Activated T-cell treated with anti-CD3 and anti-CD28 coated beads, Interleukin-2, amount 50 U/mL, for 4 hours (primary cell): Measurements from ENCODE around the gene ADNP2. TPM values are rescaled to one million over a fixed set of nuclear protein-coding genes. Genes with fewer than 3 reads are reported as not detected.

Source experiments
- ATAC-seq, 2 donors: fragments of 200-7000 bp; cut with Tn5 transposase; one replicate each; pipeline ENCODE4 v1.10.0; 2021
- DNase-seq: peaks from one replicate; pipeline ENCODE4 v3.0.0-alpha.2; 2020
- H3K27me3 Mint-ChIP-seq: one replicate; pipeline ENCODE4 v1.8.0; 2021; ENCODE audit warnings: low read depth, mixed read lengths
- H3K36me3 Mint-ChIP-seq: one replicate; pipeline ENCODE4 v1.8.0; 2022; ENCODE audit warnings: mixed read lengths; ENCODE audit not compliant: insufficient read depth
- H3K4me1 Mint-ChIP-seq: one replicate; pipeline ENCODE4 v1.8.0; 2021; ENCODE audit warnings: low read depth, mixed read lengths
- H3K4me3 Mint-ChIP-seq: one replicate; pipeline ENCODE4 v1.8.0; 2021; ENCODE audit warnings: mild to moderate bottlenecking, moderate library complexity, mixed read lengths
- H3K9me3 Mint-ChIP-seq: one replicate; pipeline ENCODE4 v1.8.0; 2021; ENCODE audit warnings: mixed read lengths
- total RNA-seq, 3 donors: library from RNA; stranded (reverse); gene quantifications; one replicate each; pipeline ENCODE4 v1.2.1, GENCODE V29; 2021

The ADNP2 gene
- total RNA-seq, 3 donors from 2014 or later: 23.3 to 26.3 (median 25.2) TPM

GRCh38 chr18:80166240-80166639, 57.2 kb downstream of the ADNP2 start:
- peaks cover 3% of the 10 kb centered on the region for H3K4me1 Mint-ChIP-seq
- peaks cover 21% of the 10 kb centered on the region for H3K9me3 Mint-ChIP-seq
- no peaks in the 10 kb centered on the region for H3K36me3 Mint-ChIP-seq
- peaks cover 51% of the 10 kb centered on the region for H3K27me3 Mint-ChIP-seq
- DNase-seq (no peak), ATAC-seq (no peak)
- H3K4me3 Mint-ChIP-seq: no peak overlapping the region

GRCh38 chr18:80166725-80167124, 57.7 kb downstream of the ADNP2 start:
- peaks cover 21% of the 10 kb centered on the region for H3K9me3 Mint-ChIP-seq
- H3K27me3 Mint-ChIP-seq: peaks cover 55% of the 10 kb centered on the region
- peaks cover 8% of the 10 kb centered on the region for H3K4me1 Mint-ChIP-seq
- H3K36me3 Mint-ChIP-seq: no peaks in the 10 kb centered on the region
- ATAC-seq: no peak
- DNase-seq: no peak
- H3K4me3 Mint-ChIP-seq: no peak overlapping the region

GRCh38 chr18:80167331-80167730, 58.3 kb downstream of the ADNP2 start:
- Mint-ChIP-seq H3K4me3 (no peak overlapping the region), H3K36me3 (no peaks in the 10 kb centered on the region), H3K4me1 (peaks cover 8% of the 10 kb centered on the region), H3K9me3 (peaks cover 21% of the 10 kb centered on the region), H3K27me3 (peaks cover 56% of the 10 kb centered on the region)
- ATAC-seq: no peak
- DNase-seq: no peak

GRCh38 chr18:80167931-80168330, 58.9 kb downstream of the ADNP2 start:
- H3K36me3 Mint-ChIP-seq: no peaks in the 10 kb centered on the region
- ATAC-seq: no peak
- DNase-seq: no peak
- H3K27me3 Mint-ChIP-seq: peaks cover 56% of the 10 kb centered on the region
- no peak overlapping the region for H3K4me3 Mint-ChIP-seq
- H3K4me1 Mint-ChIP-seq: peaks cover 8% of the 10 kb centered on the region
- peaks cover 21% of the 10 kb centered on the region for H3K9me3 Mint-ChIP-seq

GRCh38 chr18:80168346-80168745, 59.3 kb downstream of the ADNP2 start:
- no peak overlapping the region for H3K4me3 Mint-ChIP-seq
- H3K36me3 Mint-ChIP-seq: no peaks in the 10 kb centered on the region
- H3K9me3 Mint-ChIP-seq: peaks cover 21% of the 10 kb centered on the region
- ATAC-seq (no peak), DNase-seq (no peak)
- H3K27me3 Mint-ChIP-seq: peaks cover 57% of the 10 kb centered on the region
- H3K4me1 Mint-ChIP-seq: peaks cover 8% of the 10 kb centered on the region

- ATAC-seq: no peak
- peaks cover 8% of the 10 kb centered on the region for H3K4me1 Mint-ChIP-seq
- no peak overlapping the region for H3K4me3 Mint-ChIP-seq
- H3K27me3 Mint-ChIP-seq: peaks cover 51% of the 10 kb centered on the region
- no peaks in the 10 kb centered on the region for H3K36me3 Mint-ChIP-seq
- peaks cover 17% of the 10 kb centered on the region for H3K9me3 Mint-ChIP-seq
- no peak for DNase-seq
These were observed 59.9 kb downstream of the ADNP2 start for GRCh38 chr18:80168982-80169381.

- peaks cover 13% of the 10 kb centered on the region for H3K9me3 Mint-ChIP-seq
- H3K27me3 Mint-ChIP-seq: peaks cover 46% of the 10 kb centered on the region
- no peak for DNase-seq
These were observed 60.5 kb downstream of the ADNP2 start for GRCh38 chr18:80169607-80170006.

GRCh38 chr18:80170395-80171053, 61.5 kb downstream of the ADNP2 start:
- H3K4me3 Mint-ChIP-seq: no peak overlapping the region
- peaks cover 18% of the 10 kb centered on the region for H3K4me1 Mint-ChIP-seq
- H3K27me3 Mint-ChIP-seq: peaks cover 48% of the 10 kb centered on the region
- ATAC-seq: no peak
- H3K36me3 Mint-ChIP-seq: no peaks in the 10 kb centered on the region
- no peak for DNase-seq
- peaks cover 4% of the 10 kb centered on the region for H3K9me3 Mint-ChIP-seq

More at GRCh38 chr18:80169607-80170006, 60.5 kb downstream of the ADNP2 start:
- peaks cover 11% of the 10 kb centered on the region for H3K4me1 Mint-ChIP-seq
- no peaks in the 10 kb centered on the region for H3K36me3 Mint-ChIP-seq
- no peak for ATAC-seq
- H3K4me3 Mint-ChIP-seq: no peak overlapping the region

GRCh38 chr18:80171054-80171872, 62.2 kb downstream of the ADNP2 start:
- peak in 1 of 2 donors; percentile 24 for ATAC-seq

GRCh38 chr18:80172056-80172455, 63.0 kb downstream of the ADNP2 start:
- Mint-ChIP-seq H3K4me1 (peaks cover 23% of the 10 kb centered on the region), H3K4me3 (no peak overlapping the region), H3K36me3 (no peaks in the 10 kb centered on the region), H3K9me3 (no peaks in the 10 kb centered on the region), H3K27me3 (peaks cover 50% of the 10 kb centered on the region)
- DNase-seq: no peak
- peak in 1 of 2 donors; percentile 12 for ATAC-seq

More at GRCh38 chr18:80171054-80171872, 62.2 kb downstream of the ADNP2 start:
- DNase-seq: peak; percentile 45
- Mint-ChIP-seq H3K4me3 (no peak overlapping the region), H3K36me3 (no peaks in the 10 kb centered on the region), H3K4me1 (peaks cover 23% of the 10 kb centered on the region), H3K27me3 (peaks cover 51% of the 10 kb centered on the region), H3K9me3 (no peaks in the 10 kb centered on the region)

GRCh38 chr18:80173060-80173459, 64.0 kb downstream of the ADNP2 start:
- peaks cover 23% of the 10 kb centered on the region for H3K4me1 Mint-ChIP-seq
- no peak for ATAC-seq
- no peaks in the 10 kb centered on the region for H3K9me3 Mint-ChIP-seq
- no peak overlapping the region for H3K4me3 Mint-ChIP-seq
- peaks cover 48% of the 10 kb centered on the region for H3K27me3 Mint-ChIP-seq
- no peak for DNase-seq
- H3K36me3 Mint-ChIP-seq: no peaks in the 10 kb centered on the region

- DNase-seq (peak; percentile 17), ATAC-seq (peak; percentile 82 to 94)
- Mint-ChIP-seq H3K36me3 (no peaks in the 10 kb centered on the region), H3K9me3 (no peaks in the 10 kb centered on the region), H3K4me1 (peaks cover 23% of the 10 kb centered on the region), H3K27me3 (peaks cover 33% of the 10 kb centered on the region), H3K4me3 (peak overlapping the region; percentile 17)
These were observed 66.6 kb downstream of the ADNP2 start for GRCh38 chr18:80175451-80176204.

- H3K36me3 Mint-ChIP-seq: no peaks in the 10 kb centered on the region
- peaks cover 25% of the 10 kb centered on the region for H3K27me3 Mint-ChIP-seq
- ATAC-seq (no peak), DNase-seq (no peak)
- no peaks in the 10 kb centered on the region for H3K9me3 Mint-ChIP-seq
- H3K4me1 Mint-ChIP-seq: peaks cover 18% of the 10 kb centered on the region
- no peak overlapping the region for H3K4me3 Mint-ChIP-seq
These were observed 67.4 kb downstream of the ADNP2 start for GRCh38 chr18:80176334-80177073.

- no peak for DNase-seq
- H3K9me3 Mint-ChIP-seq: no peaks in the 10 kb centered on the region
These were observed 68.1 kb downstream of the ADNP2 start for GRCh38 chr18:80177128-80177527.

More at GRCh38 chr18:80177128-80177527, 68.1 kb downstream of the ADNP2 start:
- Mint-ChIP-seq H3K4me3 (no peak overlapping the region), H3K36me3 (no peaks in the 10 kb centered on the region), H3K27me3 (peaks cover 19% of the 10 kb centered on the region), H3K4me1 (peaks cover 16% of the 10 kb centered on the region)
- ATAC-seq: no peak
